Common myeloid progenitor, CD34-positive (primary cell): ENCODE results near the gene BRCA1.
A peak's percentile ranks its signal among the peaks of the same experiment; 100 is the strongest.

Experiments used
- CTCF ChIA-PET: fragments of 350-600 bp; sonication (Branson Sonifier 250); formaldehyde crosslinking; loops from one replicate; lab custom pipeline; 2021; ENCODE audit warnings: antibody characterized with exemption; lab: Charles Lee
- POLR2A ChIA-PET: fragments of 350-600 bp; sonication (Branson Sonifier 250); formaldehyde crosslinking; loops from one replicate; lab custom pipeline; 2021; ENCODE audit warnings: antibody characterized with exemption; lab: Charles Lee
- DNase-seq, 3 donors: peaks; one replicate each; pipeline versions ENCODE4 v3.0.0 to v3.0.0-alpha.2; 2013
- H3K27ac ChIP-seq, 2 experiments: 1 replicate in 1 of 2; 2 replicates in 1 of 2; pipeline ENCODE4 v1.7.0; 2013; ENCODE audit warnings: inconsistent platforms in 2 of 2, low read length in 2 of 2, mild to moderate bottlenecking in 2 of 2, low read depth in 1 of 2, moderate library complexity in 1 of 2; ENCODE audit not compliant: severe bottlenecking in 2 of 2, insufficient read depth in 1 of 2, poor library complexity in 1 of 2
- H3K27me3 ChIP-seq, 5 experiments: replicated peaks in 2 of 5; 1 replicate in 3 of 5; 2 replicates in 2 of 5; pipeline versions ENCODE4 v1.6.1 to v1.7.0; 2013; ENCODE audit warnings: low read length in 4 of 5, mild to moderate bottlenecking in 2 of 5, moderate library complexity in 2 of 5, inconsistent platforms in 1 of 5; ENCODE audit not compliant: insufficient read depth in 5 of 5, control insufficient read depth in 4 of 5
- H3K36me3 ChIP-seq, 4 experiments: 1 replicate in 2 of 4; 2 replicates in 2 of 4; pipeline versions ENCODE4 v1.6.1 to v1.7.0; 2013; ENCODE audit warnings: low read length in 3 of 4, control low read depth in 1 of 4, mild to moderate bottlenecking in 1 of 4; ENCODE audit not compliant: control insufficient read depth in 4 of 4, insufficient read depth in 4 of 4
- H3K4me1 ChIP-seq, 4 experiments: 1 replicate in 3 of 4; 2 replicates in 1 of 4; pipeline versions ENCODE4 v1.6.1 to v1.7.1; 2013; ENCODE audit warnings: low read length in 3 of 4, mild to moderate bottlenecking in 3 of 4, control low read depth in 1 of 4, inconsistent platforms in 1 of 4, moderate library complexity in 1 of 4; ENCODE audit not compliant: control insufficient read depth in 4 of 4, insufficient read depth in 4 of 4; ENCODE audit errors: control extremely low read depth in 1 of 4
- H3K4me3 ChIP-seq, 7 experiments: 1 replicate in 4 of 7; 2 replicates in 3 of 7; pipeline versions ENCODE4 v1.5.1 to v1.7.0; 2013; ENCODE audit warnings: mild to moderate bottlenecking in 7 of 7, low read length in 6 of 7, moderate library complexity in 6 of 7, inconsistent platforms in 2 of 7, low read depth in 2 of 7, control low read depth in 1 of 7; ENCODE audit not compliant: insufficient read depth in 4 of 7, control insufficient read depth in 1 of 7; ENCODE audit errors: extremely low read depth in 1 of 7
- H3K9me3 ChIP-seq, 5 experiments: 1 replicate in 4 of 5; 2 replicates in 1 of 5; pipeline versions ENCODE4 v1.6.1 to v1.7.1; 2013; ENCODE audit warnings: low read length in 4 of 5, mild to moderate bottlenecking in 2 of 5, inconsistent platforms in 1 of 5, low read depth in 1 of 5, moderate library complexity in 1 of 5; ENCODE audit not compliant: control insufficient read depth in 4 of 5, insufficient read depth in 2 of 5; ENCODE audit errors: control extremely low read depth in 1 of 5
- WGBS: methylation state at CpG from one replicate; pipeline ENCODE4 v1.1.5; 2013; ENCODE audit not compliant: insufficient coverage; 5-methylcytosine and 5-hydroxymethylcytosine counted together

Gene BRCA1

DNA sequence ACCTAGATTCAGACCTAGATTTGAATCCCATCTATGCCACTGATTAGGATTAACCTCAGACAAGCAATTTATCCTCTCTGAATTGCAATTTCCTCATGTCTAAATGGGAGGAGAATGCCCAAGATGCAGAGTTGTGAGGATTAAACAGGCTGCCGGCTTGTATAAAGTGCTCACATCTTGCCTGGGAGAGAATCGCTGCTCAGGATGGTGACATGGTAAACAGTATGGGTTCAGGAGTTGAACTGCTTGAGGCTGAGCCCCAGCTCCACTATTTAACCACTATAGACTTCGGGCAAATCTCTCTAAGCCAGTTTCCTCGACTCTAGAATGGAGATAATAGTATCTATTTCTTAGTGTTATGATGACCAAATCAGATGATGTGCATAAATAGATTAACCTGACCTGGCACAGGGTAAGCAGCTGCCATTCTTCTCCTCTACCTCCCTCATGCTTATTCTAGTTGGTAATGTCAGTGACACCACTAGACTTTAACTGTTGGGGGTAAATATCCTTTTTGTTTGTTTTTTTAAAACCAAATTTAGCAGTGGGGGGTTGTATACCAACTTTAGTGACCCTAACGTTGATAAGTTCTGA lies 127.7 kb downstream of the BRCA1 start:
- no peak for DNase-seq
- POLR2A ChIA-PET, result interaction anchor here (0.6 to 1.5 kb wide), 12 partner anchors 10 to 604 kb away, joined by 3 to 11 read pairs (median 3); partner anchors contain the start of genes AARSD1 and NBR1
- H3K36me3 ChIP-seq, result peaks cover 7 to 47% (median 38%) of the 10 kb centered on the region in 4 experiments
- WGBS, result 36% methylated on average over 2 of the region's 5 CpGs
- H3K4me3 ChIP-seq, result peak overlapping the region in 6 of 7 experiments; percentile 25 to 93 (median 72)
- H3K27me3 ChIP-seq, result no peaks in the 10 kb centered on the region
- CTCF ChIA-PET, result interaction anchor here (0.8 to 2.8 kb wide), 11 partner anchors 9 to 153 kb away, joined by 3 to 12 read pairs (median 4); partner anchors contain the start of genes AARSD1, AOC2, IFI35 and RUNDC1
- peaks cover 4 to 27% (median 19%) of the 10 kb centered on the region in 4 experiments for H3K4me1 ChIP-seq
- peak overlapping the region in 1 of 2 experiments; percentile 64 for H3K27ac ChIP-seq
- no peaks in the 10 kb centered on the region for H3K9me3 ChIP-seq
